Right atrium auricular region (tissue), 2 donors: ENCODE results near the gene ARMC9. TPM values are rescaled to one million over a fixed set of nuclear protein-coding genes. Genes with fewer than 3 reads are reported as not detected.
A peak's percentile ranks its signal among the peaks of the same experiment; 100 is the strongest.
"Not testable (repeated sequence)": the region's sequence is repeated elsewhere in the genome, so short reads cannot be mapped to it uniquely, and the experiment has no call there.

Experiments used
- DNase-seq: peaks from one replicate; pipeline ENCODE4 v3.0.0-alpha.2; 2019; ENCODE audit warnings: low spot score
- H3K27ac ChIP-seq, 2 donors: fragments of 200-600 bp; sonication (generic); 1 replicate in 1 of 2; 2 replicates in 1 of 2; pipeline ENCODE4 v1.5.1; 2016 to 2019
- H3K27me3 ChIP-seq, 2 donors: fragments of 200-600 bp; sonication (generic); one replicate each; pipeline versions ENCODE4 v1.5.1 to v1.6.0; 2017 to 2019
- H3K36me3 ChIP-seq: fragments of 200-600 bp; sonication (generic); one replicate; pipeline ENCODE4 v1.5.1; 2016
- H3K4me1 ChIP-seq, 2 donors: fragments of 200-600 bp; sonication (generic); one replicate each; pipeline versions ENCODE4 v1.5.1 to v1.6.0; 2017 to 2019
- H3K4me3 ChIP-seq, 2 donors: fragments of 200-600 bp; sonication (generic); 1 replicate in 1 of 2; 2 replicates in 1 of 2; pipeline ENCODE4 v1.5.1; 2017 to 2019; ENCODE audit warnings: mild to moderate bottlenecking in 1 of 2, moderate library complexity in 1 of 2
- H3K9me3 ChIP-seq, 2 donors: fragments of 200-600 bp; sonication (generic); one replicate each; pipeline ENCODE4 v1.5.1; 2019
- CTCF ChIP-seq, 2 donors: fragments of 200-600 bp; sonication (generic); IDR thresholded peaks; one replicate each; pipeline ENCODE4 v1.5.1; 2019; ENCODE audit warnings: antibody characterized with exemption in 2 of 2
- total RNA-seq, 2 donors: library from RNA; depleted of rRNA; stranded (reverse); fragments of >200 nt; gene quantifications; one replicate each; pipeline ENCODE4 v1.1.0, GENCODE V29; 2016

The ARMC9 gene
- total RNA-seq, 2 donors from 2014 or later = 2.0 to 2.9 TPM

- no peak for DNase-seq
- H3K4me3 ChIP-seq = no peak overlapping the region
- H3K36me3 ChIP-seq = peaks cover 14% of the 10 kb centered on the region
- H3K9me3 ChIP-seq = no peaks in the 10 kb centered on the region
- no peak for TF ChIP-seq CTCF (IDR thresholded peaks at IDR 0.05)
- H3K27ac ChIP-seq = no peak overlapping the region
- H3K4me1 ChIP-seq = peaks cover 0 to 20% of the 10 kb centered on the region in 2 donors
- H3K27me3 ChIP-seq = no peaks in the 10 kb centered on the region
These were observed 21.0 kb upstream of the ARMC9 start for GRCh38 chr2:231177156-231178025.

GRCh38 chr2:231178805-231179204 lies 19.6 kb upstream of the ARMC9 start:
- not testable (repeated sequence) for H3K27ac ChIP-seq, DNase-seq, H3K27me3 ChIP-seq, H3K36me3 ChIP-seq, H3K9me3 ChIP-seq, H3K4me3 ChIP-seq
- H3K4me1 ChIP-seq = peaks cover 0 to 22% of the 10 kb centered on the region in 2 donors

- no peak for TF ChIP-seq CTCF (IDR thresholded peaks at IDR 0.05)
- H3K27ac ChIP-seq = peak overlapping the region; percentile 49 to 60
- H3K4me1 ChIP-seq = peaks cover 0 to 35% of the 10 kb centered on the region in 2 donors
- DNase-seq = peak; percentile 89
- H3K27me3 ChIP-seq = no peaks in the 10 kb centered on the region
- H3K36me3 ChIP-seq = no peaks in the 10 kb centered on the region
- no peaks in the 10 kb centered on the region for H3K9me3 ChIP-seq
- no peak overlapping the region for H3K4me3 ChIP-seq
These were observed 16.4 kb upstream of the ARMC9 start for GRCh38 chr2:231181860-231182512.

- Histone ChIP-seq H3K36me3 (no peaks in the 10 kb centered on the region), H3K4me3 (no peak overlapping the region), H3K27me3 (no peaks in the 10 kb centered on the region), H3K27ac (peak overlapping the region; percentile 49 to 60), H3K9me3 (no peaks in the 10 kb centered on the region), H3K4me1 (peaks cover 0 to 35% of the 10 kb centered on the region in 2 donors)
- DNase-seq = no peak
- no peak for TF ChIP-seq CTCF (IDR thresholded peaks at IDR 0.05)
These were observed 15.9 kb upstream of the ARMC9 start for GRCh38 chr2:231182513-231182899.

GRCh38 chr2:231183851-231184250 lies 14.6 kb upstream of the ARMC9 start:
- H3K4me1 ChIP-seq = peaks cover 0 to 35% of the 10 kb centered on the region in 2 donors
- H3K27ac ChIP-seq = no peak overlapping the region
- no peaks in the 10 kb centered on the region for H3K27me3 ChIP-seq
- H3K9me3 ChIP-seq = no peaks in the 10 kb centered on the region
- TF ChIP-seq CTCF (IDR thresholded peaks at IDR 0.05) = no peak
- no peak for DNase-seq
- H3K4me3 ChIP-seq = no peak overlapping the region
- H3K36me3 ChIP-seq = no peaks in the 10 kb centered on the region

GRCh38 chr2:231184319-231184718 lies 14.1 kb upstream of the ARMC9 start:
- Histone ChIP-seq H3K27me3 (no peaks in the 10 kb centered on the region), H3K36me3 (no peaks in the 10 kb centered on the region), H3K9me3 (no peaks in the 10 kb centered on the region), H3K27ac (no peak overlapping the region), H3K4me3 (no peak overlapping the region), H3K4me1 (peaks cover 0 to 35% of the 10 kb centered on the region in 2 donors)
- TF ChIP-seq CTCF (IDR thresholded peaks at IDR 0.05) = no peak
- DNase-seq = no peak
